K562 (cell line): ENCODE results near the gene LRP6. TPM values are rescaled to one million over a fixed set of nuclear protein-coding genes. Genes with fewer than 3 reads are reported as not detected.

Source experiments
- ATAC-seq: fragments of 200-7000 bp; cut with Tn5 transposase; 3 replicates; pipeline ENCODE4 v1.9.1; 2020; ENCODE audit warnings: moderate library complexity
- BruUV-seq: library from RNA; stranded (reverse); fragments of 400-500 nt; replicated peaks from 2 replicates; lab custom pipeline; 2021; lab: Mats Ljungman, UMichigan
- CTCF ChIA-PET: fragments of 300-600 bp; formaldehyde crosslinking; extraction: SDS; loops from one replicate; lab custom pipeline; 2021; ENCODE audit warnings: low intra/inter-chr PET ratio; lab: Yijun Ruan, JAX
- POLR2A ChIA-PET: fragments of 300-600, 350-650 bp; sonication (Branson Sonifier 250); formaldehyde crosslinking; extraction: SDS; loops from one replicate; lab custom pipeline; 2021; ENCODE audit warnings: antibody characterized with exemption, inconsistent platforms; lab: Yijun Ruan, JAX
- DNase-seq, 4 experiments: peaks; one replicate each; pipeline versions ENCODE4 v3.0.0 to v3.0.0-alpha.2; 2011 to 2018; ENCODE audit warnings: low spot score in 3 of 4, mixed read lengths in 3 of 4; ENCODE audit errors: extremely low read depth in 1 of 4
- FAIRE-seq: peaks from 2 replicates; lab custom pipeline; 2011; peaks lifted over from hg19 to GRCh38; lab: Jason Lieb, UNC
- H2AFZ ChIP-seq: 2 replicates; pipeline ENCODE4 v1.6.0; 2011; ENCODE audit warnings: low read depth, low read length, control low read depth, inconsistent platforms
- H3K27ac ChIP-seq: fragments of 200-600 bp; 3 replicates; pipeline ENCODE4 v1.8.0; 2011; ENCODE audit warnings: low read depth, mild to moderate bottlenecking, control low read depth, inconsistent platforms, low read length, moderate library complexity, mixed read lengths; ENCODE audit errors: extremely low read depth
- H3K27me3 ChIP-seq, 2 experiments: fragments of 300-600 bp in 1 of 2; 2 replicates in 1 of 2; 3 replicates in 1 of 2; pipeline versions ENCODE4 v1.6.0 to v1.8.0; 2011; ENCODE audit warnings: inconsistent platforms in 2 of 2, low read length in 2 of 2, mild to moderate bottlenecking in 1 of 2, mixed read lengths in 1 of 2, moderate library complexity in 1 of 2; ENCODE audit not compliant: control insufficient read depth in 2 of 2, insufficient read depth in 2 of 2
- H3K36me3 ChIP-seq: fragments of 300-600 bp; 3 replicates; pipeline ENCODE4 v1.8.0; 2011; ENCODE audit warnings: mild to moderate bottlenecking, low read length, inconsistent platforms; ENCODE audit not compliant: control insufficient read depth, insufficient read depth
- H3K4me1 ChIP-seq, 2 experiments: fragments of 200-600 bp in 1 of 2; replicated peaks in 1 of 2; 2 replicates in 1 of 2; 3 replicates in 1 of 2; pipeline versions ENCODE4 v1.5.1 to v1.8.0; 2011; ENCODE audit warnings: inconsistent platforms in 2 of 2, low read length in 2 of 2, mild to moderate bottlenecking in 1 of 2, mixed read lengths in 1 of 2, moderate library complexity in 1 of 2; ENCODE audit not compliant: control insufficient read depth in 2 of 2, insufficient read depth in 2 of 2
- H3K4me2 ChIP-seq: 2 replicates; pipeline ENCODE4 v1.6.1; 2011; ENCODE audit warnings: low read length, control low read depth, inconsistent platforms, mixed read lengths; ENCODE audit not compliant: insufficient read depth
- H3K4me3 ChIP-seq: fragments of 200-600 bp; sonication (generic), shearing (Covaris generic); 2 replicates; pipeline ENCODE4 v1.5.1; 2016; ENCODE audit warnings: control low read depth, inconsistent platforms
- H3K79me2 ChIP-seq: fragments of 200-600 bp; 3 replicates; pipeline ENCODE4 v1.8.0; 2011; ENCODE audit warnings: low read length, inconsistent platforms; ENCODE audit not compliant: control insufficient read depth, insufficient read depth
- H3K9ac ChIP-seq, 2 experiments: 2 replicates each; pipeline versions ENCODE4 v1.6.0 to v1.6.1; 2011; ENCODE audit warnings: low read depth in 2 of 2, low read length in 2 of 2, control low read depth in 1 of 2, inconsistent platforms in 1 of 2, mild to moderate bottlenecking in 1 of 2, mixed read lengths in 1 of 2; ENCODE audit not compliant: insufficient read depth in 1 of 2
- H3K9me1 ChIP-seq: one replicate; pipeline ENCODE4 v1.6.0; 2011; ENCODE audit warnings: inconsistent platforms, mild to moderate bottlenecking, low read length, moderate library complexity; ENCODE audit not compliant: control insufficient read depth, insufficient read depth
- H3K9me3 ChIP-seq: replicated peaks from 2 replicates; pipeline ENCODE4 v1.5.1; 2011; ENCODE audit warnings: low read depth, low read length, inconsistent platforms; ENCODE audit not compliant: control insufficient read depth, insufficient read depth
- H4K20me1 ChIP-seq: replicated peaks from 2 replicates; pipeline ENCODE4 v1.6.1; 2011; ENCODE audit warnings: low read length, inconsistent platforms, mixed read lengths; ENCODE audit not compliant: control insufficient read depth, insufficient read depth
- COPS2 ChIP-seq: fragments of 450-650 bp; conservative IDR thresholded peaks from 2 replicates; pipeline ENCODE4 v1.6.1; 2016; ENCODE audit warnings: mild to moderate bottlenecking, moderate library complexity
- DDX20 ChIP-seq: fragments of 450-650 bp; IDR thresholded peaks from 2 replicates; pipeline ENCODE4 v1.6.1; 2016; ENCODE audit warnings: missing genetic modification characterization, low read depth, mild to moderate bottlenecking, missing compliant biosample characterization, moderate library complexity
- ELK3 ChIP-seq: fragments of 450-650 bp; formaldehyde crosslinking; IDR thresholded peaks from 2 replicates; pipeline ENCODE4 v1.4.0; 2020; ENCODE audit warnings: mild to moderate bottlenecking
- ETV5 ChIP-seq: sonication (generic); formaldehyde crosslinking; IDR thresholded peaks from 2 replicates; pipeline ENCODE4 v1.4.0; 2020; ENCODE audit warnings: low read depth, mild to moderate bottlenecking, missing genetic modification reagents
- ILK ChIP-seq: fragments of 450-650 bp; IDR thresholded peaks from 2 replicates; pipeline ENCODE4 v1.6.1; 2016; ENCODE audit warnings: missing genetic modification characterization, low read depth, mild to moderate bottlenecking, missing compliant biosample characterization, moderate library complexity, borderline replicate concordance
- JUNB ChIP-seq: fragments of 450-650 bp; formaldehyde crosslinking; conservative IDR thresholded peaks from 2 replicates; pipeline ENCODE4 v1.4.0; 2020; ENCODE audit warnings: mild to moderate bottlenecking
- KDM5B ChIP-seq: fragments of 200-600 bp; sonication (generic); IDR thresholded peaks from 2 replicates; pipeline ENCODE4 v1.6.1; 2012; ENCODE audit warnings: low read depth, mild to moderate bottlenecking, moderate library complexity, low read length, control low read depth, inconsistent platforms; ENCODE audit not compliant: insufficient replicate concordance
- KLF16 ChIP-seq: IDR thresholded peaks from 2 replicates; pipeline ENCODE4 v1.6.1; 2016; ENCODE audit warnings: antibody characterized with exemption
- MEIS2 ChIP-seq: fragments of 450-650 bp; IDR thresholded peaks from 2 replicates; pipeline ENCODE4 v1.6.1; 2014; ENCODE audit warnings: mild to moderate bottlenecking; ENCODE audit not compliant: partially characterized antibody
- NRF1 ChIP-seq, 2 experiments: fragments of 450-650 bp; IDR thresholded peaks in 1 of 2; conservative IDR thresholded peaks in 1 of 2; 2 replicates each; pipeline ENCODE4 v1.6.1; 2014; ENCODE audit warnings: mild to moderate bottlenecking in 2 of 2
- PML ChIP-seq: IDR thresholded peaks from 2 replicates; pipeline ENCODE4 v1.6.1; 2012; ENCODE audit warnings: low read length, inconsistent platforms
- PURB ChIP-seq: sonication (generic); formaldehyde crosslinking; IDR thresholded peaks from 2 replicates; pipeline ENCODE4 v1.9.0; 2021; ENCODE audit warnings: low read depth, mild to moderate bottlenecking, missing genetic modification reagents
- STAT5A ChIP-seq: IDR thresholded peaks from 2 replicates; pipeline ENCODE4 v1.6.1; 2012; ENCODE audit warnings: low read length, inconsistent platforms, borderline replicate concordance
- TCF7L2 ChIP-seq: fragments of 150-350 bp; IDR thresholded peaks from 2 replicates; pipeline ENCODE4 v1.6.1; 2016; ENCODE audit warnings: low read depth, mild to moderate bottlenecking, low read length, moderate library complexity
- TRIM28 ChIP-seq: fragments of 450-650 bp; IDR thresholded peaks from 2 replicates; pipeline ENCODE4 v1.6.1; 2017
- ZNF280A ChIP-seq: fragments of 450-650 bp; IDR thresholded peaks from 2 replicates; pipeline ENCODE4 v1.6.1; 2018; ENCODE audit warnings: mild to moderate bottlenecking, low read depth; ENCODE audit not compliant: partially characterized antibody
- ZNF551 ChIP-seq: fragments of 250-450 bp; sonication (Bioruptor Pico); IDR thresholded peaks from 2 replicates; pipeline ENCODE4 v1.5.0; 2021; ENCODE audit warnings: mild to moderate bottlenecking, moderate library complexity
- WGBS: fragments of 100-300 bp; shearing (Covaris generic); methylation state at CpG from one replicate; pipeline ENCODE4 v1.1.6; 2016; ENCODE audit warnings: low coverage, mixed read lengths; ENCODE audit not compliant: insufficient coverage; ENCODE audit errors: missing lambda C conversion rate; 5-methylcytosine and 5-hydroxymethylcytosine counted together
- in situ Hi-C: fragments of 300-500 bp; cut with MboI; formaldehyde crosslinking; loops from 4 replicates; pipeline ENCODE4 v1.15.0; 2018; ENCODE audit warnings: inconsistent platforms, mixed read lengths
- intact Hi-C: fragments of 100-400 bp; cut with micrococcal nuclease; formaldehyde crosslinking; loops from 2 replicates; pipeline ENCODE4 v1.14.2; 2022
- polyA plus RNA-seq, 8 experiments: library from polyadenylated mRNA; depleted of rRNA in 4 of 8; stranded (reverse) in 5 of 8; unstranded in 3 of 8; fragments of >200 nt; fragmentation: Nextera tagmentation in 2 of 8; fragmentation: Illumina TruSeq in 1 of 8; extraction: Ambion mirVana in 2 of 8; extraction: Trizol in 1 of 8; gene quantifications; 2 replicates each; pipeline versions ENCODE4 v1.2.1 to v1.2.3, GENCODE V29; 2011 to 2014; ENCODE audit warnings: inconsistent platforms in 1 of 8, missing spikeins in 1 of 8
- total RNA-seq, 7 experiments: library from RNA; depleted of rRNA in 6 of 7; stranded (reverse); fragments of >200 nt in 6 of 7; fragmentation: Illumina TruSeq in 2 of 7; extraction: Trizol in 2 of 7; gene quantifications; 2 replicates each; pipeline versions ENCODE4 v1.2.1 to v1.2.3, GENCODE V29; 2011 to 2021; ENCODE audit warnings: low replicate concordance in 1 of 7
- TF ChIP-seq, protein P1 (sequence below): fragments of 450-650 bp; conservative IDR thresholded peaks from 2 replicates; pipeline ENCODE4 v1.6.1; 2016; ENCODE audit warnings: missing genetic modification characterization, low read depth, mild to moderate bottlenecking, control low read depth, missing compliant biosample characterization
- TF ChIP-seq, protein P2 (sequence below), 2 experiments: fragments of 450-650 bp in 1 of 2; sonication (generic) in 1 of 2; formaldehyde crosslinking; conservative IDR thresholded peaks; 2 replicates each; pipeline versions ENCODE4 v1.4.0 to v1.8.1; 2020 to 2022; ENCODE audit warnings: mild to moderate bottlenecking in 1 of 2, missing genetic modification reagents in 1 of 2

The LRP6 gene
- total and polyA plus RNA-seq, 9 of the 15 experiments (the other 6 are each of a cell fraction or from before 2014, with no cell fraction given), result 3.0 to 17.0 (median 10.8) TPM

DNA sequence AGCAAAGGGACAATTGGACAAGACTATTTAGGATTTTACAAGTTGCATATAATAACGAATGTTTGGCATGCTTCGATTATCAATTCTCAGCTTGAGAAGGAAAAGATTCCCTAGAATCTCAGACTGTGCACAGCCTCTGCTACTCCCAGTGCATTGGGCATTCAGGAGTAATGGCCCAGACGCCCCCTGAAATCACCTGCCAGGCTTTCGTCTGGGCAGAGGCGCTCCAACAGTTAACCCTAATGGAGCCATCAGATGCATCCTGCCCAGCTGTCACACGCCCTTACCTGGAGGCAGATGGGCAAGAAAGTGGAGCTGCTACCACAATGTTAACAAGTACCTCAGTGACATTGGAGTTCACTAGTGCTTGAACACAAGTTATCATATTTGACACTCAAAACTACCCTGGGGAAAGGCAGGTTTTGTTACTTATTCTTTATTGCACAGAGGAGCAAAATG is 927 bp upstream of the LRP6 start:
- WGBS, result 39% methylated on average over 6 of the region's 6 CpGs
- intact Hi-C loops (loop anchor here (10.0 kb wide), 1 partner anchor 73 kb away; no protein-coding TSS in a partner anchor), in situ Hi-C loops (no loop called here)
- FAIRE-seq, result no peak
- Histone ChIP-seq H3K9ac (peak overlapping the region; percentile 49 to 91; a peak in 2 of 4 replicates), H3K4me2 (peak overlapping the region; percentile 90), H3K79me2 (peaks cover 36% of the 10 kb centered on the region), H2AFZ (peak overlapping the region; percentile 99), H3K4me3 (peak overlapping the region; percentile 81), H3K27ac (no peak overlapping the region; the same call in 2 of the 3 replicates), H3K36me3 (no peaks in the 10 kb centered on the region), H3K9me1 (no peaks in the 10 kb centered on the region), H4K20me1 (no peaks in the 10 kb centered on the region; the same call in 1 of the 2 replicates), H3K27me3 (no peaks in the 10 kb centered on the region), H3K4me1 (peaks cover 0 to 5% of the 10 kb centered on the region in 2 experiments; a peak in 3 of 5 replicates), H3K9me3 (no peaks in the 10 kb centered on the region)
- no peak for ATAC-seq
- ChIA-PET CTCF (interaction anchor here (0.7 kb wide), 1 partner anchor 186 kb away, joined by 5 read pairs; no protein-coding TSS in a partner anchor), POLR2A (interaction anchor here (0.8 kb wide), 1 partner anchor 10 kb away, joined by 4 read pairs; no protein-coding TSS in a partner anchor)
- TF ChIP-seq DDX20 (no peak), ETV5 (CRISPR knock-in tag) (no peak), NRF1 (conservative IDR thresholded peaks at IDR 0.05 in 1 of 2, IDR thresholded peaks at IDR 0.05 in 1 of 2) (no peak), TCF7L2 (no peak), STAT5A (no peak), PURB (CRISPR knock-in tag) (no peak), COPS2 (no peak), KDM5B (no peak), ELK3 (no peak), JUNB (CRISPR knock-in tag) (no peak), ILK (tag) (no peak), KLF16 (no peak), ZNF280A (no peak), ZNF551 (CRISPR knock-in tag) (no peak), PML (no peak), MEIS2 (no peak), TRIM28 (no peak)
- TF ChIP-seq, protein P1, sequence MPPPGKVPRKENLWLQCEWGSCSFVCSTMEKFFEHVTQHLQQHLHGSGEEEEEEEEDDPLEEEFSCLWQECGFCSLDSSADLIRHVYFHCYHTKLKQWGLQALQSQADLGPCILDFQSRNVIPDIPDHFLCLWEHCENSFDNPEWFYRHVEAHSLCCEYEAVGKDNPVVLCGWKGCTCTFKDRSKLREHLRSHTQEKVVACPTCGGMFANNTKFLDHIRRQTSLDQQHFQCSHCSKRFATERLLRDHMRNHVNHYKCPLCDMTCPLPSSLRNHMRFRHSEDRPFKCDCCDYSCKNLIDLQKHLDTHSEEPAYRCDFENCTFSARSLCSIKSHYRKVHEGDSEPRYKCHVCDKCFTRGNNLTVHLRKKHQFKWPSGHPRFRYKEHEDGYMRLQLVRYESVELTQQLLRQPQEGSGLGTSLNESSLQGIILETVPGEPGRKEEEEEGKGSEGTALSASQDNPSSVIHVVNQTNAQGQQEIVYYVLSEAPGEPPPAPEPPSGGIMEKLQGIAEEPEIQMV (tag), result no peak
- TF ChIP-seq, protein P2, sequence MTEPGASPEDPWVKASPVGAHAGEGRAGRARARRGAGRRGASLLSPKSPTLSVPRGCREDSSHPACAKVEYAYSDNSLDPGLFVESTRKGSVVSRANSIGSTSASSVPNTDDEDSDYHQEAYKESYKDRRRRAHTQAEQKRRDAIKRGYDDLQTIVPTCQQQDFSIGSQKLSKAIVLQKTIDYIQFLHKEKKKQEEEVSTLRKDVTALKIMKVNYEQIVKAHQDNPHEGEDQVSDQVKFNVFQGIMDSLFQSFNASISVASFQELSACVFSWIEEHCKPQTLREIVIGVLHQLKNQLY (CRISPR knock-in tag; conservative IDR thresholded peaks at IDR 0.05), result no peak
- TSS peak; percentile 67 for BruUV-seq
- peak in 1 of 4 experiments; percentile 8 for DNase-seq
